Embryonic facial prominence (tissue), 1 donor: ENCODE measurements around the gene CD7.

Source experiments
- DNase-seq: peaks from one replicate; pipeline ENCODE4 v3.0.0-alpha.2; 2016; ENCODE audit errors: extremely low spot score

The CD7 gene

DNA sequence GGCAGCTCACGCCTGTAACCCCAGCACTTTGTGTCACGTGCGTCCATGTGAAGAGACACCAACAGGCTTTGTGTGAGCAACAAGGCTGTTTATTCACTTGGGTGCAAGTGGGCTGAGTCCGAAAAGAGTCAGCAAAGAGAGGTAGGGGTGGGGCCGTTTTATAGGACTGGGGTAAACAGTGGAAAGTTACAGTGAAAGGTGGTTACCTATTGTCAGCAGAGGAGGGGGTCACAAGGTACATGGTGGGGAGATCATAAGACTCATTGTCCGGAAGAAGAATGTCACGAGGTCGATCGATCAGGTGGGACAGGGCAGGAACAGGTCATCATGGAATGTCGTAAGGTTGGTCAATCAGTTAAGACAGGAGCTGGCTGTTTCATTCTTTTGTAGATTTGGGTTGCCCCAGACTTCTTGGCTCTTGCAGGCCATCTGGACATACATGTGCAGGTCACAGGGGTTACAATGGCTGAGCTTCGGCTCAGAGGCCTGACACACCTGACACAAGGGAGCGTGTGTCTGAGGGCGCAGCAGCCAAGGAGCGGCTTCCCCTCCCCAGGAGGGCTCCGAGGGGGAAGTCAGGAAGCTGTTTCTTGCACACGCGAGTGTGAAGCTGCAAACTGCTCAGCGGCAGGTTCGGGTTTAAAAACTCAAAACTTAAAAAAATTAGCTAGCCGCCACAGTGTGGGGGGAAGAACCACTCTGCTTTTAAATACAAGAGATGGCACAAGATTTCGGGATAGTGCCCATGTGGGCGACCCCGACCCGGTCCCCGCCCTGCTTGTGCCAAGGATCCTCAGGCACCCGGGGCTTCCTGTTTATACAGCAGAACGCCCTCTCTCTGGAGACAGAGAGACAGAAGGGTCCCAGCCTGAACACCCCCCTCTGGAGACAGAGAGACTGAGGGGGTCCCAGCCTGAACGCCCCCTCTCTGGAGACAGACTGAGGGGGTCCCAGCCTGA, 29.2 kb upstream of the CD7 start:
- DNase-seq, result no peak

DNA sequence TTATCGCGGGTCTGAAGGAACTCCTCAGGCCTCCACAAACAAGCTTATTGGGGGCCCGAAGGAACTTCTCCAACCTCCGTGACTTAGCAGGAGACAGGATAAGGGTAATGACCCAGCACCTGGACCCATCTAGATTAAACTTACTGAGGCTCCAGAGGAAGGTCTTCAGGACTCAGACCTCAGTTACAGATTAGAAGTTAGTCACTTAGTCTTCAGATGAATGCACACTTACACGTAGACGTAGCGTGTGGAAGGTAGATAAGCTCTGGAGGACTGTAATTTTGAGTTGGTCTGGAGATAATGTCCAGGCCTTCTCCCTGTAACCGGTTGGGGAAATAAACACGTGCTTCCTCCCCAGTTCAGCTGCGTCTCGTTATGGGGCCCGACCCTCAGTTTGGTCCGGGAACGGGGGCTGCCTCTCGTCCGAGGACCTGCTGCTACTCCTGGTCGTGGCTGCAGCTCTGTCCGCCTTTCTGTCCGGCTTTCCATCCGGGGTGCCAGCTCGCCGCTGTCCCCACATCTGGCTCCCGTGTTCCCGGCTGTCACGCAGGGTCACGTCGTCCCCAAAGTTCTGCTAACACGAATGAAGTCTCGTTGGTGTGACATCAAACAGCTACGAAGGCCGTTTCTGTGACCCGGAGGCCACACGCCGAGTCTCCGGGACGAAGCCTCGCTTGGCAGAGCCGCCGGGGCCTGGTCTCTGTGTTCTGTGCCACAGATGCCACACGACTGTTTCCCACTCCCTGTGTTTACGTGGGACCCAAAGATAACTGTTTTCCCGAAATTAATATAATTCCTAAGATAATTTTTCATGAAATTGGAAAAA, 28.0 kb upstream of the CD7 start:
- DNase-seq, result no peak

DNA sequence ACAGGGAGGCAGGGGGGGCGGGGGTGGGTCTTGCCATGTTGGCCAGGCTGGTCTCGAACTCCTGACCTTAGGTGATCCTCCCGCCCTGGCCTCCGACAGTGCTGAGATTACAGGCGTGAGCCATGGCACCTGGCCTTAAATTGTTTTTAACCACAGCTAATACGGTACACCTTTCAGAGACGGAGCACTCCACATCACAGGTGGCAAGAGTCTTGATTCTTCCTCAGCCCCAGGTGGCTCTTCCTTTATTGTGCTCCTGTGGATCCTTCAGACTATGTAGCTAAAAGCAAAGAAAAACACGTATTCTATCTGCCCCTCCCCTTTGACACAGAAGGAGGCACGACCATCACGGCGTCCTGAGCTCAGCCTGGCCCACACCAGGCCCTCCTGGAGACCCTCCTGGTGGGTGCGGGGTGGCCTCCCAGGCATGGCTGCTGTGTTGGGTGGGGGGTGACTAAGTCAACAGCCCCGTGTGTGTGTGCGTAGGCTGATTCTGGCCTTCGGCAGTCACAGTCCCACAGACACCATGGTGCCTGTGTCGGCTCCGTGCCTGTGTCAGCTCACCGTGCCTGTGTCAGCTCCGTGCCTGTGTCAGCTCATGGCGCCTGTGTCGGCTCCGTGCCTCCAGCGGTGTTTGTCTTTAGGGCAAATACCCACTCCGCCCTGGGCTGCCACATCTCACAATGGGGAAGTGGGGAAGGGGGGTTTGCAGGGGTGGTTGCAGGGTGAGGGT, 26.9 kb upstream of the CD7 start:
- no peak for DNase-seq

DNA sequence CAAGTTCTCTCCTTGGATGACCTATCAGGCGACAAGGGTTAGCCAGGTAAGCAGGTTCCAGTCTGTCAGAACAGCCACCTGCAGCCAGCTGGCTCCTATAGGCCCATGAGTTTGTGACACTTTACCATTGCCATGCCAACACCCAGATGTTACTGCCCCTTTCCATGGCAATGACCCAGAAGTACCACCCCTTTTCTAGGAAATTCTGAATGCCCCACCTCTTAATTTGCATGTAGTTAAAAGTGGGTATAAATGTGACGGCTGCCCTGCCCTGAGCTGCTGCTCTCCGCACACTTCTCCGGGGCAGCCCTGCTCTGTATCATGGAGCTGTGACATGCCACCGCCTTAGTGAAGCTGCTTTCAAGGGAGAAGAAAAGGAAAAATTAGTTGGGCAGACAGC, 26.2 kb upstream of the CD7 start:
- DNase-seq, result no peak

DNA sequence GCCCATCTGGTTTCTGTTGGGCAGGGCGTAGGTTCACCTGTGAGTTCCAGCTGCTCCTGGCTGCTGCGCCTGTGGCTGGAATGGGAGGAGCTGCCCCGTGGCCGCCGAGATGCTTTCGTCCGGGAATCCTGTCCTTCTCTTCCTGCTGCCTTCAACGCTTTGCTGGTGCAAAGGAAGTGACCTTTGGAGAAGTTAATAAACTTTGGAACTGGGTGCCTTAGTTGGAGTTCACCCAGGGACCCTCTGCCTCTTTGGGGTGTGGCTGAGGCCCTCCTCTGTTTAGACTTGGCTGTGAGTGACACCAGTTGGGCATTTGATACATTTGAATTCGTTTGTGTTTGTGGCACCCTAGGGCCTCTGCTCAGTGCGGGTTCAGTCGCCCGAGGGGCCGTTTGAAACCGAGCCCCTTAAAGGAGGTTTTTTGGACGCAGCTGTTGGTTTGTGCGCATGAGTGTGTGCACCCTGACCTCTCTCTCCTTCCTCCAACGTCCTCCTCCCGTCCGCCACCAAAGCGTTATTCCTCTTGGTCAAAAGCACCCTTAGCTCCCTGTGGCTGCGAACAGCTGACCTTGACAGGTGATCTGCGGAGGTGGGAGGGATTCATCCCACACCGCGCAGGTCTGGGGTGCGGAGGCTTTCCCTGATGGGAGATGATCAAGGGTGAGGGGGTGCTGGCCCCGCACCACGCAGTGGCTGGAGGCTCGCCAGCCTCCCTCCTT, 25.1 kb upstream of the CD7 start:
- DNase-seq, result no peak

DNA sequence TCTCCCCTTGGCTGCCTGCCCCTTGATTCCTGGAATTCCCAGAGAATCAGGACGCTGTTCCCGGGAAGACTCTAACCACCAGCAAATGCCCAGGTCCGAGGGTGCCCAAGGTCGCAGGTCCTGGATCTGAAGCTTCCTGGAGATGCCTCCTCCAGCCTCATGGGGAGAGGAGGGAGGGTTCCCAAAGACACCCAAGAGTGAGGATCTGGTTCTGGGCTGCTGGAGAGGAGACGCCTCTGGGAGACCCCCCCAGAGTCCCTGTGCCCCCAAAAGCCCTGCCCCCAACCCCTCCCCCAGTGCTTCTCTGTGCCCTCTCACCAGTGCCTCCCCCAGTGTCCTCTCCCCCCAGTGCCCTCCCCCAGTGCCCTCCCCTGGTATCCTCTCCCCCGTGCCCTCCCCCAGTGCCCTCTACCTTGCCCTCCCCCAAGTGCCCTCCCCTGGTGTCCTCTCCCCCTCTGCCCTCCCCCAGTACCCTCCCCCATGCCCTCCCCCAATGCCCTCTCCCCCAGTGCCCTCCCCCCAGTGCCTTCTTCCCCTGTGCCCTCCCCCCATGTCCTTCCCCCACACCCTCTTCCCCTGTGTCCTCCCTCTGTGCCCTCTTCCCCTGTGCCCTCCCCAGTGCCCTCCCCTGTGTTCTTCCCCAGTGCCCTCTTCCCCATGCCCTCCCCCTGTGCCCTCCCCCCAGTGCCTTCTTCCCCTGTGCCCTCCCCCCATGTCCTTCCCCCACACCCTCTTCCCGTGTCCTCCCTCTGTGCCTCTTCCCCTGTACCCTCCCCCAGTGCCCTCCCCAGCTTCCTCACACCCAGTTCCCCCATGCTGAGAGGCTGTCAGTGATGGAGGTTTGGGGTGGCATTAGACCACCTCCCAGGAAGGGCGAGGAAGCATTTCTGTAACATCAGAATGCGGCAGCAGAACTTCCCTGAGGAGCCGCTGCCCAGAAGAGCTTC, 22.5 kb upstream of the CD7 start:
- no peak for DNase-seq

DNA sequence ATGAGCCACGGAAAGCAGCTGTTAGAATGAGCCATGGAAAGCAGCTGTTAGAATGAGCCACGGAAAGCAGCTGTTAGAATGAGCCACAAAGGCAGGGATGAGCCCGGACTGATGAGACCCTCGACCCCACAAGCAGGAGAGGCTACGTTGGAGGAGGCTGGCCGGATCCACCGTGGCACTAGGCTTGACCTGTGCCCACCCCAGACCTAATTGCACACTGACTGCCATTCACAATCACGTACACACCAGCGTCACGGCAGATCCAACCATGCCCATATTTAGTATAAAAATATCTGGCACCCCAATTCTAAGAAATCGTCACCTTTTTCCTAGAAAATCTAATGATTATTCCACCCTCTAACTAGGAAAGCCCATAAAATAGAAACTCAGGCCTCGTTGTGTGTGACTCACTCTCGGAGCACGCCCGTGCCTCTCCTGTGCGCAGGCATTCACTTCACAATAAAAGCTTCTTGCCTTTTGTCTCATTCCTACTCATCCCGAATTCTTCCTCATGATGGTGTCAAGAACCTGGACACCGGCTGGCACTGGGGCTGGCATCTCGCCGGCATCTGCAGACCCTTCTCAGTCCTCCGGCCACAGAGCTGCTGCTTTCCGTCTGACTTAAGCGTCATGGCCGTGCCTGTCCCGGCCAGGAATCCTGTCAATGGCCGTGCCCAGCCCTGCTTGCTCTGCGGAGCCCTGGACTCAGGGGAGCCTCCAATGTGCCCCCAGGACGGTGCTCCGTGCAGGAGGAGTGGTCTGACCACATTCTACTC, 21.6 kb upstream of the CD7 start:
- DNase-seq, result no peak

DNA sequence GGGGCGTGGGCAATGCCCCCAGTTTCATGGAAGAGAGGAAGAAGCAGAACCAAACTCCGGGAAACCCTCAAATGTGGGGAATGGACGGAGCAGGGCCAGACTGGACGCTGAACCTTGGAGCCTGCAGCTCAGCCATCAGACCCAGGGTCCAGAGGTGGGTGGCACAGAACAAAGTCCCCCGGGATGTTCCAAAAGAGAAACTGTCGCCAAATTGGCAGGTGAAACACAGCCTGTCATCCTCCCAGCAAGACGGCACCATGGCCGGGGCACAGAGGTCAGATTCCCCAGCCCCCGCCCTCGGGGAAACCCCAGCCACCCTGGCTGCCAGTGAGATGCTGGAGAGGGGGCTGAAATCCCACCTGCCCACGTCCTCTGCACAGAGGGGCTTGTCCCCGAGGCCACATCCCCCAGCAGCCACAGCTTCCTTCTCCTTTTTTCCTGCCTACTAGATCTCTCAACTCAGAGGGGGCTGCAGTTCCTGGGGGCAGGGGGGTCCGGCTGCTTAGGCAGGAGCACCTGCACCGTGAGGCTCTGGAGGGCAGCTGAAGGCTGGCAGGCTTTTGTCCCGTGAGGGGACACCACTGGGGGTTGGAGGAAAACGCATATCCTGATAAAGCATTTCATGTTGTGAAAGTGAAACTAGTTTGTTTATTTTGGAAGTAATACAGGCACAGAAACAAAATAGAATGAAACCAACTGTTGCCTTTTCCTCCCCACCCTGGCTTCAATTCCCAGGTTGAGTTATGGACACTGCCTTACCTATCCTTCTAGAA, 17.4 kb upstream of the CD7 start:
- DNase-seq, result no peak

DNA sequence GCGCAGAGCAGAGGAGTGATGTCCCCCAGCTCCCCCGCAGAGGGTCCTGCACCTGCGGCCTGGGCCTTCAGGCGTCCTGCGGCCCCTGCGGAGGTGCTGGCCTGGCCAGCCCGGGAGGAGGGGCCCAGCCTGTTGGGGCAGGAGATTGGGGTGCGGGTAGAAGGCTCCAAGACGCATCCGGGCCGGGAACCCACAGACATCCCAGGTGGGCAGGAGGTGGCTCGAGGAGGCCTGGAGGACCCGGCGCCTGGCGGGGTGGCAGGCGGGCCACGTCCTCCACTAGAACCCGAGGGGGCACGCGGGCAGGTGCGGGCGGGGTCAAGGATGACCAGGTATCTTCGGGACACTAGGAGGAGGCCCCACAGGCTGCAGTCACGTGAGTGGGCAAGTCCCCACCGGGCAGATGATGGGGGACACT, 16.8 kb upstream of the CD7 start:
- DNase-seq, result no peak

DNA sequence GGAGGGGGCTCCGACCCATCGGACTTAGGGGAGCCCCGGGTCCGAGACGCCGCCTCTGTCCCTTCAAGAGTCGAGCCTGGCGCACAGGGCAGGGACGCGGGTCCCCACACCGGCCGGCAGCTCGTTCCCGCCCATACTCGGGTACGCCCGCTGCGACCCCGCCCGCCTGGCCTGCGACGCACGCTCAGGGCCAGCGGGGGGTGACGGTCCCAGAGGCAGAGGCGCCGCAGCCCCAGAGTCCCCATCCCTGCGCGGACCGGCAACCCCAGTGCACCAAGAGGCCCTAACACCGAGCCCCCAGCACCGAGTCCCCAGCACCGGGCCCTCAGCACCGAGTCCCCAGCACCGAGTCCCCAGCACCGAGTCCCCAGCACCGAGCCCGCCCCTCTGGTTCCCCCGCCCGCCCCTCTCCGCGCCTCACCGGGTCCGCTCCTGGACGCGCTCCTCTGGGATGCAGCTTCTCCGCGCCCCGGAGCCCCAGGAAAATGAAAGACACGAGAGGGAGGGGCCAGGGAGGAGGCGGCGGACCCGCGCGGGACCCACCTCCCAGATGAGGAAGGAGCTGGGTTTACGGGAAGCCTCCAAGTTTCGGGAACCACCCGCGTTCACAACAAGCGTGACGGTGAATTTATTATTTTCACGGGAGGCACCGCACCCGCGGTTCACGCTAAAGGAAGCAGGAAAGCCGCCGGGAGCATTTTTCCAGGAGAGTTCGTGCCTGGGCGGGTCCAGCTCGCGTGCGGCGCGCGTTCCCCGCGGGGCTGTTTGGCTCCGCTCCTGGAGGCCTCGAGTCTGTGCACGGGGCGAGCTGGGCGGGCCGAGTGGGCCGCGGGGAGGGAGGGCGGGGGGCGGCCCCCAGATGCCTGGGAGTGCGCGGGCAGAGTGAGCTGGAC, 16.1 kb upstream of the CD7 start, which contains the start of gene SECTM1:
TSS of gene SECTM1 (minus strand) at position 488 of the 893 bp plus-strand sequence. CDS start 6,526 bp downstream, outside the sequence.
- no peak for DNase-seq

DNA sequence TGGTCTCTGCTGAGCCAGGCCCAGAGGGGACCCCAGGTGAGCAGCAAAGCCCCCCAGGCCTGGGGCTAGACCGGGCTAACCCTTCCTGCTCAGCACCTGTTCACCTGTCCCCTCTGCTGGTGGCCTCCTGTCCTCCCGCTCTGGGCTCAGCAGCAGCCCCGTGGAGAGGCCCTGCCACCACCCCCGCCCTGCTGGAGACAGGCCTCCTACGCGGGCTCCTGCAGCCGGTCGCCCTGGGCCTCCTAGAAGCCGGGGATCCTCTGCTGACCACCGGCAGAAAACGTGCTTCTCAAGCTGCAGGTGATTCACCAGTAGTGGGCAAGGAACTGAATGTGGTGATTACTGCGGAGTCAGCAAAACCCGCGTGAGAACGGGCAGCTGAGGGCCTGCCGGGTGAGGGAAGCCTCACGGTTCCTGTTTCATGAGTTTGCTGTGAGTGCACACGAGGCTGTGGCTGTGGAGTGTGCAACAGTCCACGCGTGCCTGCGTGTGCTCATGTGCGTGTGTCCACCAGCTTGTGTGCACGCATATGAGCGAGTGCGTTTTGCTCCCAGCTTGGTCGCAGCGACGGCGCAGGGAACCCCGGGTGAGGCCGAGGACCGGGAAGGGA, 15.4 kb upstream of the CD7 start:
- no peak for DNase-seq

DNA sequence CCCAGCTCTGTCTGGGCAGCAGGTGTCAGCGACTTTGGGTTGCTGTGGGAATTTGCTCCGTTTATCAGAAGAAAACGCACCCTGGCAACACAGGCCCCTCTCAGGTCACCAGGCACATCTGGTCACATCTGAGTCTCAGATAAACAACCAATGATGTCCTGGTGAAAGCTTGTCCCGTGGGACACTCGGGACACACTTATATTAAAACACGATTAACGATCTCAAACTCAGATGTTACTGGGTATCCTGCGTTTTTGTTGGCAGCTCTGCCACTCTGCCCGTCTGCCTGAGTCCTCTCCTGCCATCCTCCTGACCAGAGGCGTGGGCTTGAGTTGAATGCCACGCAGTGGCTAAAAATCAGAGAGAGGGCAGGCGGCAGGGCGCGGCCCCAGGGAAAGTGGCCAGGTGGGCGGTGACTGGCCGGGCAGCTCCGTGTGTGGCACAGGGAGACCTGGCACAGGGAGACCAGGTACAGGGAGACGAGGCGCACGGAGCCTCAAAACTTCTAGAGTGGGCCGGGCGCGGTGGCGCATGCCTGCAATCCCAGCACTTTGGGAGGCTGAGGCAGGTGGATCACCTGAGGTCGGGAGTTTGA, 14.0 kb upstream of the CD7 start:
- no peak for DNase-seq

DNA sequence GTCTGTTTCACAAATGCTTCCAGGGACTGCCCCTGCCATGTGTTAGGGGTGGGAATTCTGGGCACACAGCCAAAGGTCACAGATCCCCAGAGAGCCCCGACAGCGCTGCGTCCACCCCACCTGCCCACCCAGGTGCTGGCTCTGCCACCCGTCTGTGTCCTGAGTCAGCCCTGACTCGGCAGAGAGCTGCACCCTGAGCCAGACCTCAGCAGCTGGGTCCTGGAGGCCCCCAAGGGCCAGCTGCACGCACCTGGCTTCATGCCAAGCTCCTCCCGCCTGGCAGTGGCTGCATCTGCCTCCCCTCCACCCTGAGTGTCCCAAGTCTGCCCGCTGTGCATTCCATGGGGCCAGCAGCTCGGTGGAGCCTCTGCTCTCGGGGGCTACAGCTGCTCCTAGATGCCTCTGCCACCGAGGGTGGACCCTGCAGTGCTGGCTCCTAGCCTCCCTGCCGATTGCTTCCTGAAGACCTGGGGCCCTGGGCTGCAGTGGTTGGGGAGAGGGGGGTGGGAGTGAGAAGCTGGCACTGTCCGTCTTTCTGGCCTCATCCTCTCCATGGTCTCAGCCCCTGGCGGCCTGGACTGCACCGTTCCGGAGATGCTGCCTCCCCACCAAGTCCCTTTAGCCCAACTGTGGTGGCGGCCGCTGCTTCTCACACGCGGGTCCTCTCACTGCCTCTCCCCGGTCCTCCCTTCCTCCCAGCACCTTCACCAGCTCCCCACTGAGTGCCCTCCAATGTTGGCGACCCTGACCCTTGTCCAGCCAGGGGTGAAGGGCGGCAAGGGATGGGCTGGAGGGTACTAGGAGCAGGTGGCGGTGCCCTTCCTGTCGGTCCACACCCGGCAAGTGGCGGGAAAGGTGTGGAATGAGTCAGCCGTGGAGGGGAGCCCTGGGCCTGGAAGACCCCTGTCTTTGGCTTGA, 13.2 kb upstream of the CD7 start:
- no peak for DNase-seq

DNA sequence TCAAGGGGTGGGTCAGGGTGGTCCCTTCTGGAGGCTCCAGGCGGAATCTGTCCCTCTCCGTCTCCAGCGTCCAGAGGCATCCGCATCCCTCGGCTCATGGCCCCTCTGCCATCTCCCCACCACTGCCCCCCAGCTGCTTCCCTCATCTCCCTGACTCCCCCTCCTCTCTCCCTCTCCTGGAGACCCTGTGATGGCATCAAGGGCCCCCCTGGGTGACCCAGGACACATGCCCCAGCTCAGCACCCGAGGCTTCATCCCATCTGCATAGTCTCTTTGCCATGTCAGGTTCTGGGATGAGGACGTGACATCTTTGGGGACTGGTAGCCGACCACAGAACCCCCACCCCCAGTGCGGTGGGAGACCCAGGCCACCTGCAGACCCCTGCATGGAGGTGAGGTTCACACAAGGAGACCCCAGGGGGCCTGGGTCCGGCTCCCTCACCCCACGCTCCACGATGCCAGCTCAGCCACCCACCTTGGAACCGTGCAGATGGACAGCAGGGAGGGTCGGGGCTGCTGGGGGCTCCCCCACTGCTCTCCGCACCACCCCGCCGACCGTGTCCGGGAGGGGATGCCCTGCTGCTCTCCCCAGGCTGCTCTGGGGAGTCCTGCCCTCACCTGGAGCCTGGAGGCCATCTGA, 12.4 kb upstream of the CD7 start:
- no peak for DNase-seq

DNA sequence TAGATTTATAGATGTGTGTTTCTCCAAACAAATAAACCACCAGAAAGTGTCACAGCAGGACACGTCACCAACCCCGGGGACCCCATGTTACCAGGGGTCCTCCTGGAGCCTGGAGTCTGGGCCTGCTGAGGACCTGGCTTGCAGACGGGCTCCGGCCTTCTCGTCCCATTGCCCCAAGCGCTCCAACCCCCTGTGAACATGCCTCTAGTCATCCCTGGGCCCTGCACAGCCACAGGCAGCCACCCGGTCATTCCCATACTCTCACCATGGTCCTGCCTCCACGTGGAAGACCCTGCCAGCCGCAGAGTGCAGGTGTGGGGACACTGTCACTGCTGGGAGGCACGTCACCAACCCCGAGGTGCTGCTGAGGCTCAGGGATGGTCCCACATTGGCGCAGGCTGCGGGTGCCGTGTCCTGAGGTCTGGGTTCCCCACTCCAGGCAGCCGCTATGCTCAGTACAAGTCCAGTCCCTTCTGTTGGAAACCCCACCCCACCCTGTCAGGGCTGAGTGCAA, 11.6 kb upstream of the CD7 start:
- DNase-seq, result no peak
